T-helper 2 cell (primary cell): Measurements from ENCODE around the gene HOXB9.

Experiments used
- DNase-seq, 5 experiments: peaks; one replicate each; pipeline versions ENCODE4 v3.0.0 to v3.0.0-alpha.2; 2012 to 2022

HOXB9 gene

GRCh38 chr17:48624118-48624517 lies 2.0 kb downstream of the HOXB9 start:
- DNase-seq: no peak

GRCh38 chr17:48623583-48623982 lies 2.6 kb downstream of the HOXB9 start:
- no peak for DNase-seq

DNA sequence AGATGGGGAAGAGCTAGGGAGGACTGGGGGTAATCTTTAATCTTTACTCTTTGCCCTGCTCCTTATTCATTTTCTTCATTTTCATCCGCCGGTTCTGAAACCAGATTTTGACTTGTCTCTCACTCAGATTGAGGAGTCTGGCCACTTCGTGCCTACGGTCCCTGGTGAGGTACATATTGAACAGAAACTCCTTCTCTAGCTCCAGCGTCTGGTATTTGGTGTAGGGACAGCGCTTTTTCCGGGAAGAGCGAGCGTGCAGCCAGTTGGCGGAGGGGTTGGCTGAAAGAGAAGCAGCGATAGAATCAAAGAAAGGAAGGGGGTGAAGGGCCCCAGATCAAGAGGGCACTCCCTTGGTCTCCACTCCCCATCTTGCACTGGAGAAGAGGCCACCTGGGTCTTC lies 3.3 kb downstream of the HOXB9 start:
- no peak for DNase-seq

DNA sequence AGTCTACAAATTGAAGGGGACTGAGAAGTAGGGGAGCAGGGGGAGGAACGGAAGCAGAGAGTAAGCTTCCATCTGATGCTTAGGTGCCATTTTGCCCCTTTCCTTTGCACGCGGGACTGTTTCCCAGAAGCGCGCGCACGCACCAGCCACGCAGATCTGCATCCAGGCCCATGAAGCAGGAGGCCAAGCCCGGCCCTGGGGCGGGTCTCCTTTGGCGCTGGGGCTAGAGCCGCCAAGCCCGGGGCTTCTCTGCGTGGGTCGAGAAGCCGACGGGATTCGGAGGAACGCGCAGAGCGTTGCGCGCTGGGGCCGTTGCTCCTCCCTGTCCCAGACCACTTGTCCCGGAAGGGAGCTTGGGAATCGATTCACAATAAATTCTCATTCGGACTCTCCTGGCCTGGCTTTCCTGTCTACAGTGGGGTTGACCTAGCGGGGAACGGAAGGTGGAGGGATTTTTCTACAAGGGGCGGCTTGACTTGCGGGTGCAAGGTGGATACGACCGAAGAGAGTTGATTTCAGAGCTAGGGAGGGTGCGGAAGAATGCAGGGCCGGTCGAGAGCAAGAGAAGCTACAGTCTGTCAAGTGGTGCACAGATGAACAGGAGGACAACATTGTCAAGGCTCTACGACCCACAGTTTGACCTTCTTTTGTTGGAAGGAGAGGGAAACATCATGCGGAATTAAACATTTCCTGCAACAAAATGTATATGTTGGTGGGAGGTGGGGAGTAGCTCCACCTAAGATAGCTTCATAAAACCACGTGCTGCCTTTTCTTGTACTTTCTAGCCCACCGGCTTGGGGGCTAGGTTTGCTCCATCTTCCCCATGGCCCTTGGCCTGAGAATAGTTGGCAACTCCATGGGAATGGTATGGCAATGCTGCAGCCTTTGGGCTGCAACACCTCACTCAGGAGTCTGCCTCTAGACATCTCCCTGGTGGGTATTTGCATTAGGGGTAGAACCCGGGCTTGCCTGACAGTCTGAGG lies 4.5 kb downstream of the HOXB9 start:
- DNase-seq: no peak

DNA sequence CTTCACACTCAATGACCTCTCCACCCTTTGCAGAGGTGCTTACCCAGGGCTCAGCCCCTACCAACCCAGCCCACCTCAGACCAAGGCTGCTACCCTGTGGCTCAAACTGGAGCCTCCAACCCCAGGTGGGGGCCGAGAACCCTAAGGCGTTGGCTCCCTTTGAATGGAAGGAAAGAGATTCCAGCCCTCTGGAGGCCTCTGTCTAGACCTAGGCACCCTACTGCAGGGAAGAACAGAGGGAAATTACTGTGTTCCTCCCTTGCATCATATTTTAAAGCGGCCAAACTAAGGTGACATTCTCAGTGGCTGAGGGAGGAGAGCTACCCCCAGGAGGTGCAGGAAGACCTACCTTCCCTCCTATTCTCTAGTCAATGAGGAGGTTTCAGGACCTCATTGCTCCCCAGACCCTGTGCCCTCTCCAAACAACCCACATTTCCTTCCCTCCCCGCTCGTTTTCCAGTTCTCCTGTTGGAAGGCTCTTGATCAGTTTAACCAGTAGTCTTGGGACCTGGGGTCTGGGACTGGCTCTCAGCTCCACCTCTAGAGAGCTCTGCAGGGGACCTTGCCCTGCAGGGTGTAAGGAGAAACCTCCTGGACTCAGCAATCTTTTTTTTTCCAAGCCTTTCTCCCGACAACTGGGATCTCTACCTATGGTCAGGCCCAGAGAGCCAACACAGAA lies 5.6 kb downstream of the HOXB9 start:
- no peak for DNase-seq

DNA sequence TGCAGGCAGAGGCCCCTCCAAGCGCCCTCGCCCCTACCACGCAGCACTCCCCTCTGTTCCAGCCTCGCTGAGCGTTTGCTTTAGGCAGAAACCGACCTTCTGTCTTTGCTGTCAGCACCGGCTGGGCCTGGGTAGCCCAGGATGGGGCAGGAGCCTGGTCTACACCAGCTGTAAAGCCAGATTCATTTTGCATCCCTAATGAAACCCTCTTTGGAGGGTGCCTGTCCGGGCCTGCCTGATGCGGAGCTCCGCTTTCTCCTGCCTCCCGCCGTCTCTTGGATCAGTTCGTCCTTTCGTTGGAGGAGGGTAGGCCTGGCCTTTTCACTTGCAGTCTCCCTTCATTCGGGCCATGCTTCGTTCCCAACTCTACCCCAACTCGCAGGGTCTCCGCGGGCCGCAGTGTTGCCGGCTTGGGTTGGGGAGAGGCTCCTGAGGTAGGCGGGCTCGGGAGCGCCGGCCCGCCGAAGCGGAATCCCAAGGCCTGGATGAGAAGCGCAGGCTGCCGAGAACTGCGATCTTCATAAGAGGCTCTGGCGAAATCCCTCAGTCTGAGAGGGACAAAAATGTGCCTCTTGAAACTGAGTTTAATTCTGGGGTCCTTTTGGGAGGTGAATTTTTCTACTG lies 6.2 kb downstream of the HOXB9 start:
- no peak for DNase-seq

DNA sequence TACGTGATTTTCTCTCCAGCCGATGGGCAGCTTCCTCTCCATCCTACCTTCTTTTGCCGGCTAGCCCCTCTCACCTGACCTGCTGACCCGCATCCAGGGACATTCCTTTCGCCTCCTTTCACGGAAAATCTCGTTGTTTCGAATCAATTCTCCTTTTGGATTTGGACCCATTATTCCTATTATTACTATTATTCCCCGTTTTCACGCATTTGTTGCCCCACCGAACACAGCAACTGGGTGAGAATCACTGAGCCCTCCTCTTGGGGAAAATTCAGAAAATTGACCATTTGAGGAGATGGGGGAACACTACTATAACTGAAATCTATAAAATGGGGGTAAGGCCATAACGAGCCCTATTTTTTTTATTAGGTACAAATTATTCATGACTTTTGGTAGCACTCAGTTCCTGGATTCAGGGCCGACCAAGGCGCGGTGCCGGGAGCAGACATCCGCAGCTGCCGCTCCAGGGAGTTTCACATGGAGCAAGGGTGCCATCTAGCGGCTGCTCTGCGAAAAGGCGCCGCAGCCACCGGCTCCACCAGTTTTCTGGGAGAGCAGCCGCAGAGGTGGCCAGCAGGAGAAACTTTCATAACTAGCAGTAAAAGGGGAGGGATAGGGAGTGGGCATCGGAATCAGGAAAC lies 7.8 kb downstream of the HOXB9 start:
- peak; percentile 63 to 77 (median 72) for DNase-seq

GRCh38 chr17:48617471-48618255 lies 8.5 kb downstream of the HOXB9 start:
- no peak for DNase-seq

DNA sequence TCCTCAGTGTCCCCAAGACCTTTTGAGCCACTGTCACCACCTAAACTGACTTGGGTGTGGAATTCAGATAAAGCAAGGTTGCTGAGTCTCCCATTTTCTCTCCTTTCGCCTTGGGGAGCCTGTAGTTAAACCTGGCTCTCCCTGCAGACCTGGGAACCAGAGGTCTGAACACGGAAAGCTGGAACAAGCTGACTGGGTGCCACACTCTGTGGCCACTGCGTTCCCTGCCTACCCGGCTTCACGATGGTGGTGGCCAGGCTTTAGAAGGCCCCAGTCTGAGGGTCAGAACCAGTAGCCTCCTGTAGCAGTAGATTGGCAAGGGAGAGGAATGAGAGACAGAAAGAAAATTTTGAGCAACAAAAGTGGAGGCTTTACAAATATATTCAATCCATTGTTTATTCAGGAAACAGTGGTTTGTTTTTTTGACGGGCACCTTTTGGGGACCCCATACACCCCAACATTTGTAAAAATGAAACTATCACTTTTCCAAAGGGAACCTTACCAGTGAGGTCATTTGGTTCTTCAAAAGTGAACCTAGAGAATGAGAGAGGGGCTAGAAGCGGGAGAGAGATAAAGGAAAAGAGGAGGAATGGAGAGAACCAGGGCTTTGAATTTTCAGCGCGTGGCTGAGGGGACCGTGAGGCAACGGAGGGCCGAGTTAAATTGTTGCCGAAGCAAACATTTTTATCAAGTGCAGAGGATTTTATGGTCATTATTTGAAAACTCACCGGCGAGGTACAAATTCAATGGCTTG lies 9.3 kb downstream of the HOXB9 start:
- no peak for DNase-seq

- DNase-seq: no peak
Observed at GRCh38 chr17:48615963-48616716, 10.0 kb downstream of the HOXB9 start.

- no peak for DNase-seq
Observed at GRCh38 chr17:48615047-48615962, 10.9 kb downstream of the HOXB9 start, which contains the start of gene HOXB8. HOXB8 (minus strand) TSS chr17:48615292; CDS start chr17:48614704, 588 bp downstream.

DNA sequence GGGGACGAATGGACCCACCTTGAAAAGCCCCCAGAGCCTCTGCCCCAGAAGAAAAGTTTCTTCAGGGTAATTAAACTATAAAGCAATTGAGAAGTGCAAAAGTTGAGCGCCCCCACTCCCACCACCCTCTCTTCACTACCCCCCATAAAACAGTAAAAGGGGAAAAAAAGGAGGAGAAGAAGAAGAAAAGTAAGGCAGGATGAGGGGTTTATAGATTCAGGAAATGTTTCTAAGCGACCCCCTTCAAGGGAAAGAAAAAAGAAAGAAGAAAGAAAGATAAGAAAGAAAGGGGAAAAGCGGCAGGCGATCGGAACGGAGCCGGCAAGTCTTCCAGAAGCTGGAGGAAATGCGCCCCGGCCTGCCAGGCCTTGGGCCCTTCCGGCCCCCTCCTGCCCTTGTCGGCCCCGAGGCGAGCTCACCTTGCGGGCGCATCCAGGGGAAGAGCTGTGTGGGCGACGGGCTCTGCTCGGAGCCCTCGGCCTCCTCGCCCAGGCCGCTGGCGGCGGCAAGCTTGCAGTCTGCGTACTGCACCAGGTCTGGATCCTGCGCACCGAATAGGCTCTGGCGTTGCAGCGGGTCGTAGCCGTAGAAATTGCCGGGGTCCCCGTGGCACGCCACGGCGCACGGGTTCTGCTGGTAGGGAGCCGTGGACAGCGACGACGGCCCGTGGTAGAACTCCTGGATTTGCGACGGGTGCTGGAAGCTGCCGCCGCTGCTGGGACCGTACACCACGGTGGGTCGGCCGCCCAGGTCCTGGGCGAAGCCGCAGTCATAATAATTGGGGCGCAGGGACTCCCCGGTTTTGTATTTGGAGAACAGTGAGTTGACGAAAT lies 12.1 kb downstream of the HOXB9 start:
- DNase-seq: peak in 1 of 5 experiments; percentile 61

- peak in 3 of 5 experiments; percentile 39 to 53 (median 50) for DNase-seq
Observed at GRCh38 chr17:48612854-48613691, 13.1 kb downstream of the HOXB9 start.

- no peak for DNase-seq
Observed at GRCh38 chr17:48612456-48612853, 13.7 kb downstream of the HOXB9 start.

GRCh38 chr17:48611681-48612455 lies 14.3 kb downstream of the HOXB9 start:
- DNase-seq: no peak

DNA sequence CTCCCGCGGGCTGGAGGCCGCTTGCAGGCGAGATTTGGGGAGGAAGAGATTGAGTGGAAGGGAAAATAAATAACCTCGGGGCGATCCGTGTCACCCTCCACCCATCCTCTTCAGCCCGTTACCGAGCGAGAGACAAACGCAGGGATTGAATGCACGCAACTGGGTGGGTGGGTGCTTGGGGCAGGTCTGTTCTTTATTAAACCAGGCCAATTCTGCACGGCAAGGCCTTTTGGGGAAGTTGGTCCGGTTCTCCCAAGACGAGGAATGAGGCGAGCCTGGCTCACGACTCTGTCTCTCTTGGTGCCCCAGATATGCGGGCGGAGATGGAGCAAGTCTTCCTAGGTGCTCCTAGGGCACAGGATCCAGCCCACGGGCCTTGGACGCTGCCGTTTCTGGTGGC lies 14.9 kb downstream of the HOXB9 start:
- no peak for DNase-seq
